Erythroblast (primary cell): ENCODE data around the gene RNF213.

Experiments used
- GATA1 ChIP-seq: IDR thresholded peaks from 2 replicates; pipeline ENCODE4 v1.6.1; 2011; ENCODE audit warnings: low read depth, mild to moderate bottlenecking, control low read depth, low read length, moderate library complexity
- POLR2A ChIP-seq: IDR thresholded peaks from 2 replicates; pipeline ENCODE4 v1.6.1; 2011; ENCODE audit warnings: mild to moderate bottlenecking, low read length

- TF ChIP-seq POLR2A (no peak), GATA1 (no peak)
These were observed 101.0 kb downstream of the RNF213 start for GRCh38 chr17:80361495-80362220.
